GM10248 (cell line): Measurements from ENCODE around the gene OR8D2.

Source experiments
- CTCF ChIA-PET: fragments of 300-600 bp; sonication (Branson Sonifier 250); formaldehyde crosslinking; extraction: SDS; loops from one replicate; lab custom pipeline; 2021; ENCODE audit warnings: antibody characterized with exemption; lab: Yijun Ruan, JAX
- POLR2A ChIA-PET: fragments of 350-650 bp; sonication (Branson Sonifier 250); formaldehyde crosslinking; extraction: SDS; loops from one replicate; lab custom pipeline; 2020; ENCODE audit warnings: antibody characterized with exemption; lab: Yijun Ruan, JAX
- DNase-seq: peaks from one replicate; pipeline ENCODE4 v3.0.0; 2012; ENCODE audit errors: extremely low spot score
- CTCF ChIP-seq: IDR thresholded peaks from 2 replicates; pipeline ENCODE4 v1.5.1; 2012; ENCODE audit warnings: mild to moderate bottlenecking, low read depth; ENCODE audit errors: extremely low read depth, missing control alignments, control extremely low read depth

OR8D2 gene

GRCh38 chr11:124311670-124312069 lies 8.3 kb downstream of the OR8D2 start:
- ChIA-PET POLR2A (no interaction called here), CTCF (interaction anchor here (1.6 kb wide), 1 partner anchor 11 kb away, joined by 4 read pairs; no protein-coding TSS in a partner anchor)
- no peak for DNase-seq
- no peak for TF ChIP-seq CTCF

- no peak for DNase-seq
- ChIA-PET CTCF (interaction anchor here (1.6 kb wide), 1 partner anchor 11 kb away, joined by 4 read pairs; no protein-coding TSS in a partner anchor), POLR2A (no interaction called here)
- no peak for TF ChIP-seq CTCF
These were observed 8.7 kb downstream of the OR8D2 start for GRCh38 chr11:124311269-124311668.

- ChIA-PET CTCF (interaction anchor here (1.6 kb wide), 1 partner anchor 12 kb away, joined by 4 read pairs; no protein-coding TSS in a partner anchor), POLR2A (no interaction called here)
- no peak for TF ChIP-seq CTCF
- no peak for DNase-seq
These were observed 9.3 kb downstream of the OR8D2 start for GRCh38 chr11:124310721-124311120.

GRCh38 chr11:124307093-124307492 lies 12.9 kb downstream of the OR8D2 start:
- ChIA-PET CTCF (no interaction called here), POLR2A (no interaction called here)
- no peak for TF ChIP-seq CTCF
- DNase-seq: no peak

- TF ChIP-seq CTCF: no peak
- no peak for DNase-seq
- POLR2A ChIA-PET: no interaction called here
- CTCF ChIA-PET: no interaction called here
These were observed 17.5 kb downstream of the OR8D2 start for GRCh38 chr11:124302347-124303125.

GRCh38 chr11:124301548-124301947 lies 18.4 kb downstream of the OR8D2 start:
- no peak for TF ChIP-seq CTCF
- ChIA-PET POLR2A (no interaction called here), CTCF (no interaction called here)
- no peak for DNase-seq
